ENCODE measurements around the gene CACHD1. TPM values are rescaled to one million over a fixed set of nuclear protein-coding genes. Genes with fewer than 3 reads are reported as not detected.

The CACHD1 gene
- polyA plus RNA-seq, 3 donors from 2014 or later = not detected

DNA sequence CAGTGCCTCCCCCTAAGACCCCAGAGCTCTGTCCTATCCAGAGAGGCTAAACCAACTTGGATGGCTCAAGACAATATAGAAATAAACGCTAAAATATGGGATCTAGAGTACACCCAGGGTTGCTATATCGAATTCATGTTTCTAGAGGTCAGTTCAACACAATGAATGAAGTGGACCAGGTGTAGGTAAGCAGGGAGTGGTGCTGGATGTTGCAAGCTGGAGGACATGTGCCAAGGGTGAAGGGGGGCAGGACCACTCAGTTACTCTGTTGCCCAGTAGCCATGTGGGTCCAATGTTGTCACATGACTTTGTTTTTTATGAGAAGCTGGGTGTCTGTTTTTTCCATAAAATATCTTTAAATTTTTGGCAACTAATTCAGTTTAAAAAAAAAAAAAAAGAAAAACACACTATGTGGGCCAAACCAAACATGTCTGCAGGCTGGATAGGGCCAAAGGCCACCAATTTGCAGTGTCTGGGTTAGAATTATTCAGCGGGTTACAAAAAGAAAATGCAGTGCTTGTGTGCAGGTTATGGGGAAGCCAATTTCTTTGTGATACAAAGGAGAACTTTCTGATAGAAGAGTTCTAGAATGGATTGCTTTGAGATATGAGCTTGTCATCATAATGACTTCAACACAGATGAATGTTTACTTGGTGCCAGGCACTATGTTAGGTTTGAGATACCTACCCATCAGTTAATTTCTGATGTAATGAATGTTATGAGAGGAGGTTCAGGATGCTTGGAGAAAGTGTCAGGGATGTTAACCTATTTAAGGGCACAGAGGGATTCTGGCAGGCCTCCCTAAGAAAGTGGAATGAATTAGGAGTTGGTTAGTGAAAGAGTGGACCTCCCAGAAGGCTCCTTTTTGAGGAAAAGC is 8.9 kb downstream of the CACHD1 start:
- Mint-ChIP-seq H3K4me3 (no peak overlapping the region), H3K36me3 (no peaks in the 10 kb centered on the region), H3K4me1 (no peaks in the 10 kb centered on the region), H3K9me3 (peaks cover 0 to 2% (median 0%) of the 10 kb centered on the region in 6 donors), H3K27me3 (ENCODE audit: low read depth in 3 of 3) (peaks cover 0 to 5% (median 4%) of the 10 kb centered on the region in 3 donors), H3K27ac (no peak overlapping the region)
- no peak for DNase-seq

DNA sequence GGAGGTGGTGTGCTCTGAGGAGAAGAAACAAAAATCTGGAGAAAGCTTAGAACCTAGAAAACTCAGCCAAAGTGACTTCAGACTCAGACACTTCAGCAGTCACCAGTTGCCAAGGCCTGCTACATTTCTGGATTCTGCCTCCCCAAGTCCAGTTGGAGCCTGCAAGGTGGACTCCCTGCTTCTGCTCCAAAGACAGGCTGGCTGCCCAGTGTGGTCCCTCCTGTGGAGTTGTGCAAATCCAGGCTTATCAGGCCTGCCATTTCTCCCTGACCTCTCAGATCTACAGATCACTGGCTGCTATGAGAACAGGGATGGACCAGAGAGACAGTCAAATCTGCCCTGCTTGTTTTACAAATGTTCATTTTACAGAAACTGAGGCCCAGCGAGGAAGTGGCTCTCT is 9.9 kb downstream of the CACHD1 start:
- Mint-ChIP-seq H3K4me1 (no peaks in the 10 kb centered on the region), H3K27ac (no peak overlapping the region)

DNA sequence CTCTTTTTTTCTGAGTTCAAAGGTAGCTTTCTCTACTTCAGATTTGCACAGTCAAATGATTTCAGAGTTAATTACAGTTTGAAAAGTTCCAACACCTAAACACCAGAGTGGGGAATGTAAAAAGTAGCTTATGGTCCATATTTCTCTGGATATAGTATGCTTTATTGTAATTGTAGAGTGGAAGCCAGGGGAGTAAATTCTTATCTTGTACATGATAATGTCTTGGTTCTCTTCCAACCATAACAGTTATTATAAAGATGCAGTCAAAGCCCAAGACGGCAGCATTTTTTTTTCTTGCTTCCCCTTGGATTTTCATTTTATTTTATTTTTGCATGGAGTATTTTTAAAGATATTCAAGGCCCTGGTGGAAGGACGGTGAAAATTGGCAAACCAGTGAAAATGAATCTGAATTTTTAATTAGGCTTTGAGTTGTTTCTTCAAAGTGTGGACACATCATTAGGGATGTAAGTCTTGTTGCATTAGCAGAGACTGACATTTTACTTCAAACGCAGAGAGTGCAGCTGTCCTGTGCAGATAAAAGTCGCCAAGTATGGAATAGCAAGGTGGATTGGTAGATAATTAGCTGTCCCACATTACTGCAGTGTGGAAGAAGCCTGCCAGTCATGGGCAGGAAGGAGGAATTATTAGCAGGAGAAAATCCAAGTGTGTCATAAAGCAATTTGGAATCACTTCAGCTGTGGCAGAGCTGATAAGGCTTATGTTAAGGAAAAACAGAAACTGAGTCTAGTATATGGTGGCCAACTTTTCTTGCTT is 11.3 kb downstream of the CACHD1 start:
- DNase-seq = no peak
- H3K9me3 Mint-ChIP-seq = no peaks in the 10 kb centered on the region
- peaks cover 2 to 12% (median 7%) of the 10 kb centered on the region in 3 donors for H3K27me3 Mint-ChIP-seq (ENCODE audit: low read depth in 3 of 3)
- no peak overlapping the region for H3K4me3 Mint-ChIP-seq
- H3K36me3 Mint-ChIP-seq = no peaks in the 10 kb centered on the region
- H3K27ac Mint-ChIP-seq = no peak overlapping the region
- H3K4me1 Mint-ChIP-seq = no peaks in the 10 kb centered on the region

More for the DNA sequence above, 9.9 kb downstream of the CACHD1 start:
- H3K36me3 Mint-ChIP-seq = no peaks in the 10 kb centered on the region
- DNase-seq = no peak
- no peaks in the 10 kb centered on the region for H3K9me3 Mint-ChIP-seq
- no peak overlapping the region for H3K4me3 Mint-ChIP-seq
- peaks cover 2 to 5% (median 4%) of the 10 kb centered on the region in 3 donors for H3K27me3 Mint-ChIP-seq (ENCODE audit: low read depth in 3 of 3)

DNA sequence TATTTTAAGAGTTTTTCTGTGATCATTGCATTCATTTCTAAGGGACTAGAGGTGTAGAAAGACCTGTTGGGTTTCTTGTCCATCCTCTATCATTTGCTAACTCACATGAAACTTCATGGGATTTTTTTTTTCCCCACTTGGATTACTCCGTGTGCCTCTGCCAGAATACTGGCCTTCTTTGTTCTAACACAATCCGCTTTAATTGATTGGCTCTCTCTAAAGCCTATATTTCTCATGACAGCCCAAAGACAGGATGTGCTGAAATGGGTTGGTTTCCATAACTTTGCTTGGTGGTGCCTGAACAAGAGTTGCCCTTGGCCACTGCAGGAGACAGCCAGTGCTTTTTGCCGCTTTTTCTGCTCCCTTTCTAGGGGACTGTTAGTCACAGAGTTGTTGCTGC is 12.2 kb downstream of the CACHD1 start:
- DNase-seq = no peak
- H3K4me3 Mint-ChIP-seq = no peak overlapping the region
- peaks cover 2 to 16% (median 7%) of the 10 kb centered on the region in 3 donors for H3K27me3 Mint-ChIP-seq (ENCODE audit: low read depth in 3 of 3)
- H3K36me3 Mint-ChIP-seq = no peaks in the 10 kb centered on the region
- no peaks in the 10 kb centered on the region for H3K9me3 Mint-ChIP-seq
- no peak overlapping the region for H3K27ac Mint-ChIP-seq
- no peaks in the 10 kb centered on the region for H3K4me1 Mint-ChIP-seq

DNA sequence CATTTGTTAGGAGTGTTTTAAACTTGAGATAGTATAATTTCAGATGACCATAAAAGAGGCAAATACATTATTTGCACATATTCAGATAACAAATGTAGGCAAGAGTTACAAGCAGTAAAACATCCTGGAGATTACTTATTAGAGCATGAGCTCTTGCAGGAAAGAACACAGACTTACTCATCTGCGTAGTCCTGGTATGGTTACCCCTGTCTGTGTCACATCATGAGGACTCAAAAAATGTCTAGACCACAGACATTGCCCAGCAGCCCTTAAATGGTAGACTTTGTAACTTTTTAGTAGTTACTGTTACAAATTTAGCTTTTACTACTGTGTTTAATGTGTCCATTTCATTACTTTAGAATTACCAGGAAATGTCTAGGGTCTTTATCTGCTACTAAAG is 12.8 kb downstream of the CACHD1 start:
- Mint-ChIP-seq H3K27me3 (ENCODE audit: low read depth in 3 of 3) (peaks cover 2 to 16% (median 7%) of the 10 kb centered on the region in 3 donors), H3K36me3 (no peaks in the 10 kb centered on the region), H3K4me3 (no peak overlapping the region), H3K27ac (no peak overlapping the region), H3K4me1 (no peaks in the 10 kb centered on the region), H3K9me3 (no peaks in the 10 kb centered on the region)
- no peak for DNase-seq

DNA sequence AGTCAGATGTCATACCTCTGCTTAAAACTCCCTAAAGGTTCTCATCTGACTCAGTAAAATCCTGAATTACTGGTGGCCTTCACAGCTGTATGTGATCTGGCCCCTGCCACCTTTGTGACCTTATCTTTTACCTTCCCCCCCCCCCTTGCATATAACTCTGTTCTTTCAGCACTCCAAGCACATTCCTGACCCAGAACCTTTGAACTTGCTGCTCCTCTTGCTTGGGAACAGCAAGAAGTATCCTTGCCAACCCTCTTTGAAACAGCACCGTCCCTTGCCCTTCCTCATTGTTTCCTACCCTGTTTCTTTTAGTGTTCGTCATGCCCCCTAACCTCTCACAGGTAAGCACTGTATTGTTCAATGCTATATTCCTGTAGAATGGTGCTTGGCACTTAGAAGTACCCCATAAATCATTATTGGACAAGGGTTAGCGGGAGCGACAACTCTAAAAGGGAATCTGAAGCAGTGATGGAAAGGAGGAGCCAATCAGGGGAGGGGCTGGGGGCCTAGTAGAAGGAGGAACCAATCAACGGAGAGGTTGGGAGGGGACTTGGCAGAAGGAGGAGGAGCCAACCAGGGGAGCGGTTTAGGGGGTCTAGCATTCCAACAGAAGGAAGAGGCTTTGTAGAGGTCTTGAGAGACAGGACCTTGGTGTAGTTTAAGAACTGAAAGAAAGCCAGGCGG is 13.9 kb downstream of the CACHD1 start:
- Mint-ChIP-seq H3K4me1 (no peaks in the 10 kb centered on the region), H3K4me3 (no peak overlapping the region), H3K9me3 (no peaks in the 10 kb centered on the region), H3K27me3 (ENCODE audit: low read depth in 3 of 3) (peaks cover 2 to 12% (median 7%) of the 10 kb centered on the region in 3 donors), H3K27ac (no peak overlapping the region), H3K36me3 (no peaks in the 10 kb centered on the region)
- no peak for DNase-seq

DNA sequence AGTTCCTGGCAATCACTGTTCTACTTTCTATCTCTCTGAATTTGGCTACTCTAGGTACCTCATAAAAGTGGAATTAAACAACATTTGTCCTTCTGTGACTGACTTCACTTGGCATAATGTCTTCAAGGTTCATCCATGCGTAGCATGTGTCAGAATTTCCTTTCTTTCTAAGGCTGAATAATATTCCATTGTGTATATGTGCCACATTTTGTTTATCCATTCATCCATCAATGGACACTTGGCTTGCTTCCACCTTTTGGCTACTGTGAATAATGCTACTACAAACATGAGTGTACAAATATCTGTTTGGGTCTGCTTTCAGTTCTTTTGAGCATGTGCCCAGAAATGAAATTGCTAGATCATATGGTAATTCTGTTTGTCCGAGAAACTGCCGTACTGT is 14.7 kb downstream of the CACHD1 start:
- Mint-ChIP-seq H3K4me3 (no peak overlapping the region), H3K36me3 (no peaks in the 10 kb centered on the region), H3K27ac (peak overlapping the region in 1 of 6 donors; percentile 20), H3K9me3 (no peaks in the 10 kb centered on the region), H3K27me3 (ENCODE audit: low read depth in 3 of 3) (peaks cover 2 to 12% (median 7%) of the 10 kb centered on the region in 3 donors), H3K4me1 (no peaks in the 10 kb centered on the region)
- no peak for DNase-seq

DNA sequence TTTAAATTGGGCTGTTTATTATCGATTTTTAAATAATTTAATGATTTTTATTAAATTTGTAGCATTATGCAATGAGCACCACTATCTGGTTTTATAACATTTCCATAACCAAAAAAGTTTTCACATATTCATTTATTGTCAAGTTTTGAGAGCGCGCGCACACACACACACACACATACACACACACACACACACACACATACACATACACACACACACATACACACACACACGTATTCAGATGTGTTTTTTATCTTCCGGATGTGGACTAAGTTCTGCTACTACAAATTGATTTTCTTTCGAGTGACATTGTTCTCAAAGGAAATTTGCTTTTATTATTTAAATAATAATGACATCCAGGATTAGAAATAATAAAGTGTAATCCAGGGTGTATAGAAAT is 16.3 kb downstream of the CACHD1 start:
- Mint-ChIP-seq H3K27me3 (ENCODE audit: low read depth in 3 of 3) (peaks cover 2 to 12% (median 3%) of the 10 kb centered on the region in 3 donors), H3K9me3 (no peaks in the 10 kb centered on the region), H3K27ac (no peak overlapping the region), H3K4me1 (no peaks in the 10 kb centered on the region), H3K4me3 (no peak overlapping the region), H3K36me3 (no peaks in the 10 kb centered on the region)
- DNase-seq = no peak

DNA sequence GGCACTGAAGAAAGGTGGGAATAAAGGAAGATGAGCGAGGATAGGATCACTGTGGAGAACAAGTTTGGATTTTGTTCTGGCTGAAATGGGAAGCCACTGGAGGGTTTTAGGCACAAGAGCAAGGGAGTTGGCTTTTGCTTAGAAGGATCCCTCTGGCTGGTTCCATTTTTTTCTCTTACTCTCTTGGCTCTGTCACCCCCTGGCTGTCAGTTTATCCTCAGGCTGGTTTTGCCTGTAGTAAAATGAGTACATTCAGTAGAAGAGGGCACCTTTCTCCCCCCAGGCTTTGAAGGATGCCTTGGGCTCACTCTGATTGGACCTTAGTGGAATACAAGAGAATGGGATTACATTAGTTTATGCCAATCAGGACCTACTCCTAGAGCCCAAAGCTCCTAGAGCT is 17.1 kb downstream of the CACHD1 start:
- DNase-seq = no peak
- no peak overlapping the region for H3K4me3 Mint-ChIP-seq
- peaks cover 2 to 16% (median 3%) of the 10 kb centered on the region in 3 donors for H3K27me3 Mint-ChIP-seq (ENCODE audit: low read depth in 3 of 3)
- H3K27ac Mint-ChIP-seq = no peak overlapping the region
- H3K36me3 Mint-ChIP-seq = no peaks in the 10 kb centered on the region
- no peaks in the 10 kb centered on the region for H3K9me3 Mint-ChIP-seq
- no peaks in the 10 kb centered on the region for H3K4me1 Mint-ChIP-seq

DNA sequence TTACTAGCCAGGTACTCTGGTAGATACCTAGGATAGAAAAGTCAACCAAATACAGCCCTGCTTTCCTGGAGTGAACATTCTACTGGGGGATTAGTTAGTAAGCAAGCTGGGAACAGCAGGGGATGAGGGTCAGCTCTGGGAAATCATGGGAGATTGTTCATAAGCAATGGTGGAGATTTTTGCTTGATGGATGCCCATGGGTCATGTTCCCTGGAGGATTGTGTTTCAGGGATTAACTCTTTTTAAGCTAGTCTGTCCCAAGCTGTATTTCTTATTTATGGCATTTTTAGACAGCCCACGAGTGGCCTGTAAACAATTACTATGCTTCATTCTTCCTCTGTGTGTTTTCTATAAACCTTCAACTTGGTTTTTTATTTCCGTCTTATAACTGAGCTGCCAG is 18.9 kb downstream of the CACHD1 start:
- Mint-ChIP-seq H3K9me3 (no peaks in the 10 kb centered on the region), H3K36me3 (no peaks in the 10 kb centered on the region)

DNA sequence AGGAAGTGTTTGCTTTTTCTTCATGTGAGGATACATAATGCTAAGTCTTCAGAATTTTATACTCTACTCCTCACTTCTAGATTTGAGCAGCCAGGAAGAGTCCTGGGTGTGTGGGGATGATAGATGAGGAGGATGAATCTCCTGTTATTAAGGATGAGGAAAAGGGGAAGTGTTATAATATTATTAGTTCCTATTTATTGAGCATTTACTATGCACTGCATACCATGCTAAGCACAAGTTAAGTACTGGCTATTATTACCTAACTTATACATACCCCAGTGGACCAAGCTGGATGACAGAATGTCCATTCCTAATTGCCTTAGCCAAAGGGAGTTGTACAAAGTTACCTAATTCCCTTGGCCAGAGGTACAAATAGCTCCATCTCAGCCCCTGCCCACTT is 19.8 kb downstream of the CACHD1 start:
- no peaks in the 10 kb centered on the region for H3K4me1 Mint-ChIP-seq
- DNase-seq = no peak
- no peak overlapping the region for H3K4me3 Mint-ChIP-seq
- peaks cover 0 to 19% (median 2%) of the 10 kb centered on the region in 3 donors for H3K27me3 Mint-ChIP-seq (ENCODE audit: low read depth in 3 of 3)
- no peaks in the 10 kb centered on the region for H3K9me3 Mint-ChIP-seq
- no peaks in the 10 kb centered on the region for H3K36me3 Mint-ChIP-seq
- H3K27ac Mint-ChIP-seq = no peak overlapping the region

More for the DNA sequence above, 18.9 kb downstream of the CACHD1 start:
- Mint-ChIP-seq H3K27me3 (ENCODE audit: low read depth in 3 of 3) (peaks cover 2 to 19% (median 2%) of the 10 kb centered on the region in 3 donors), H3K27ac (no peak overlapping the region), H3K4me1 (no peaks in the 10 kb centered on the region), H3K4me3 (no peak overlapping the region)
- DNase-seq = no peak

DNA sequence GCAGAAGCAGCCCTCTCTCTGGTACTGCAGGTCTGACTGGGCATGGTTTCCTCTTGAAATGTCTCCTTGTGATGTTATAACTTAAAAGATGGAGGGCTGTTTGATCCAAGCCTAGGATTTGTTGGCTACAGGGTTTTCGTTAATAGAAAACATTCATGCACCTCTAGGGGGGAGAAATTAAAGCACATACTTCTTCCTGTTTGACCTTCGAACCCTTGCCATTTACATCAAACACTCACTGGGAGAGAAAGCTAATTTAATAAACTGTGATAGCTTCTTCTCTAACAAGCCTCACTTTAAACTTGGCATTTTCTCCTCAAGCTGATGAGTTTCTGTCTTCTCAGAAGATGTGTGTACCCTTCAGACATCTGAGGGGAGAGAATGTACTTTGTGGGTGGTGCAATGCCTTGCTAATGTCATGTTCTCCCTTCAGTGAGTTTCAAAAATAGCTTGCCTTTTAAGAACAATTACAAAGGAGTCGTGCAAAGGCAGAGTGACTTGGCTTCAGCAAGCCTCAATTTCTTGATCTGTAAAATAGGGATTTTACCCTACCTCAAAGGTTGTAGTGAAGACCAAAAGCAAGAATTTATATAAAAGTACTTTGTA is 20.4 kb downstream of the CACHD1 start:
- Mint-ChIP-seq H3K4me3 (no peak overlapping the region), H3K27me3 (ENCODE audit: low read depth in 3 of 3) (peaks cover 0 to 15% (median 0%) of the 10 kb centered on the region in 3 donors), H3K27ac (no peak overlapping the region), H3K9me3 (no peaks in the 10 kb centered on the region), H3K36me3 (no peaks in the 10 kb centered on the region), H3K4me1 (no peaks in the 10 kb centered on the region)
- no peak for DNase-seq

DNA sequence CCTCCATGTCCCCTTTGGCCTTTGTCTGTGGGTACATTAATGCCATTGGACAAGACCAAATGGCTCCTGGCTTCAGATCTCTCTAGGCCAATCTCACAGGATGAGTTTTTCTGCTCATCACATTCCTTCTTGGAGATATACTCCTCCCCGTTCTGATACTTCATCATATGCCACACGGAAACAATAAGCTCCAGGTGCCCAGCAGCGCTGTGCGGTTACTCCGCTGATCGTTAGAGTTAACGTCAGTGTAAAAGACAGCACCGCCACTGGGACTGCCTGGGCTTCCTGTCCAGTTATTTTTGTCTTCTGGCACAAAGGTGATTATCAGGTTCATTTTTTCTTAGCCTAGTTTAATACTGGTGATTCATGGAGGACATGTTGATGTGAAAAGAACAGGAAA is 22.5 kb downstream of the CACHD1 start:
- H3K27me3 Mint-ChIP-seq (ENCODE audit: low read depth in 3 of 3) = peaks cover 0 to 7% (median 0%) of the 10 kb centered on the region in 3 donors
- H3K36me3 Mint-ChIP-seq = no peaks in the 10 kb centered on the region
- H3K27ac Mint-ChIP-seq = no peak overlapping the region
- H3K9me3 Mint-ChIP-seq = no peaks in the 10 kb centered on the region
- H3K4me3 Mint-ChIP-seq = no peak overlapping the region
- no peak for DNase-seq
- no peaks in the 10 kb centered on the region for H3K4me1 Mint-ChIP-seq
